ENCODE results near the gene ANKLE1. TPM values are rescaled to one million over a fixed set of nuclear protein-coding genes. Genes with fewer than 3 reads are reported as not detected.
A peak's percentile ranks its signal among the peaks of the same experiment; 100 is the strongest.

Gene ANKLE1
- polyA plus RNA-seq, 1 of the 3 experiments (the other 2 are of a cell fraction) = 2.6 TPM

DNA sequence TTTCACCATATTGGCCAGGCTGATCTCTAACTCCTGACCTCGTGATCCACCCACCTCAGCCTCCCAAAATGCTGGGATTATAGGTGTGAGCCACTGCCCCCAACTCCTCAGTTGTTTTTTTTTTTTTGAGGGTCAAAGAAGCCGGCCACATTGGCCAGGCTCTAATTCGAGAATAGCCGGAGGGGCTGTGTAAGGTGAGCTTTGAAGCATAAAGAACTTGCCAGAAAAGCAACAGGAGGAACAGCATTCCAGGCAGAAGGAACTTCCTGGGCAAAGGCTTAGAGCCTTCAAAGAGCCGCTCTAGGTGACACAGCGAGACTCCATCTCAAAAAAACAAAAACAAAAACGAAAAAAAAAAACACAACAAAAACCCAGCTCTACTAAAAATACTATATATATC lies 15.7 kb upstream of the ANKLE1 start:
- Histone ChIP-seq H3K36me3 (replicated peaks in 1 of 2; ENCODE audit: control insufficient read depth in 1 of 2, insufficient read depth in 2 of 2, low read length in 1 of 2) (peaks cover under 1 to 3% of the 10 kb centered on the region in 2 experiments), H3K27me3 (ENCODE audit: insufficient read depth) (no peaks in the 10 kb centered on the region), H3K9me2 (no peaks in the 10 kb centered on the region), H3K4me3 (ENCODE audit: low read depth in 2 of 2, low read length in 1 of 2) (no peak overlapping the region), H3K9ac (no peak overlapping the region), H3K79me2 (ENCODE audit: insufficient read depth) (peaks cover 31% of the 10 kb centered on the region; the same call in 1 of the 2 replicates), H4K20me1 (ENCODE audit: insufficient read depth) (no peaks in the 10 kb centered on the region), H2AFZ (ENCODE audit: low read depth) (peak overlapping the region; percentile 85; the same call in 1 of the 2 replicates), H3K4me1 (ENCODE audit: control insufficient read depth in 1 of 2, insufficient read depth in 2 of 2, low read depth in 1 of 2, low read length in 1 of 2) (peaks cover 0 to 6% of the 10 kb centered on the region in 2 experiments; a peak in 1 of 4 replicates), H3K4me2 (no peak overlapping the region), H3F3A (replicated peaks; ENCODE audit: insufficient read depth) (peaks cover 11% of the 10 kb centered on the region), H3K9me3 (no peaks in the 10 kb centered on the region), H3K27ac (ENCODE audit: low read depth in 2 of 2, low read length in 1 of 2) (no peak overlapping the region)
- ChIA-PET CTCF (interaction anchor here (1.3 kb wide), 1 partner anchor 14 kb away, joined by 5 read pairs; no protein-coding TSS in a partner anchor), POLR2A (interaction anchor here (2.2 kb wide), 1 partner anchor 51 kb away, joined by 14 read pairs; the partner anchor contains the start of gene USE1)
- WGBS (ENCODE audit: low lambda C conversion rate) = 90% methylated on average over 7 of the region's 7 CpGs
- DNase-seq = no peak
- no peak for TF ChIP-seq SIN3A (IDR thresholded peaks at IDR 0.05; ENCODE audit: borderline replicate concordance, low read depth, low read length)

GRCh38 chr19:17266589-17266974 lies 15.1 kb upstream of the ANKLE1 start:
- WGBS (ENCODE audit: low lambda C conversion rate) = 98% methylated on average over 12 of the region's 12 CpGs
- CTCF ChIA-PET = interaction anchor here (1.3 kb wide), 1 partner anchor 15 kb away, joined by 5 read pairs; no protein-coding TSS in a partner anchor
- peaks cover 0 to 6% of the 10 kb centered on the region in 2 experiments; a peak in 1 of 4 replicates for H3K4me1 ChIP-seq (ENCODE audit: control insufficient read depth in 1 of 2, insufficient read depth in 2 of 2, low read depth in 1 of 2, low read length in 1 of 2)
- no peaks in the 10 kb centered on the region for H4K20me1 ChIP-seq (ENCODE audit: insufficient read depth)
- H3K4me3 ChIP-seq (ENCODE audit: low read depth in 2 of 2, low read length in 1 of 2) = no peak overlapping the region
- H3K27ac ChIP-seq (ENCODE audit: low read depth in 2 of 2, low read length in 1 of 2) = peak overlapping the region in 1 of 2 experiments; percentile 26; a peak in 2 of 4 replicates
- POLR2A ChIA-PET = interaction anchor here (0.6 to 2.2 kb wide), 6 partner anchors 14 to 51 kb away, joined by 3 to 14 read pairs (median 6); partner anchors contain the start of genes ANKLE1, OCEL1 and USE1
- no peak overlapping the region for H3K4me2 ChIP-seq
- no peak overlapping the region for H3K9ac ChIP-seq
- peaks cover 7% of the 10 kb centered on the region in 2 experiments for H3K36me3 ChIP-seq (replicated peaks in 1 of 2; ENCODE audit: control insufficient read depth in 1 of 2, insufficient read depth in 2 of 2, low read length in 1 of 2)
- H3K9me2 ChIP-seq = no peaks in the 10 kb centered on the region
- peaks cover 11% of the 10 kb centered on the region for H3F3A ChIP-seq (replicated peaks; ENCODE audit: insufficient read depth)
- no peak for DNase-seq
- no peaks in the 10 kb centered on the region for H3K27me3 ChIP-seq (ENCODE audit: insufficient read depth)
- H2AFZ ChIP-seq (ENCODE audit: low read depth) = peak overlapping the region; percentile 85; the same call in 1 of the 2 replicates
- peaks cover 31% of the 10 kb centered on the region; the same call in 1 of the 2 replicates for H3K79me2 ChIP-seq (ENCODE audit: insufficient read depth)
- TF ChIP-seq USF1 (IDR thresholded peaks at IDR 0.05; ENCODE audit: borderline replicate concordance, low read depth) = no peak
- TF ChIP-seq POLR2AphosphoS5 (IDR thresholded peaks at IDR 0.05; ENCODE audit: low read depth, low read length) = no peak
- H3K9me3 ChIP-seq = no peaks in the 10 kb centered on the region

- no peaks in the 10 kb centered on the region for H4K20me1 ChIP-seq (ENCODE audit: insufficient read depth)
- peak; percentile 96 for DNase-seq
- ChIA-PET CTCF (interaction anchor here (1.1 to 1.4 kb wide), 2 partner anchors 13 to 61 kb away, joined by 4 to 5 read pairs; no protein-coding TSS in a partner anchor), POLR2A (interaction anchor here (0.6 to 2.2 kb wide), 8 partner anchors 12 to 52 kb away, joined by 3 to 14 read pairs (median 4); partner anchors contain the start of genes ANKLE1, OCEL1 and USE1)
- peak within 1 kb of the TSS; percentile 85 for H2AFZ ChIP-seq (ENCODE audit: low read depth)
- peak within 1 kb of the TSS; percentile 83 for H3K9ac ChIP-seq
- peak within 1 kb of the TSS; percentile 76 to 77 for H3K27ac ChIP-seq (ENCODE audit: low read depth in 2 of 2, low read length in 1 of 2)
- no peaks in the 10 kb centered on the region for H3K9me3 ChIP-seq
- H3K4me2 ChIP-seq = peak within 1 kb of the TSS; percentile 97
- H3K36me3 ChIP-seq (replicated peaks in 1 of 2; ENCODE audit: control insufficient read depth in 1 of 2, insufficient read depth in 2 of 2, low read length in 1 of 2) = peaks cover 7 to 9% of the 10 kb centered on the region in 2 experiments
- 0% methylated on average over 25 of the region's 27 CpGs for WGBS (ENCODE audit: low lambda C conversion rate)
- peak within 1 kb of the TSS; percentile 84 to 98 for H3K4me3 ChIP-seq (ENCODE audit: low read depth in 2 of 2, low read length in 1 of 2)
- H3K79me2 ChIP-seq (ENCODE audit: insufficient read depth) = peaks cover 31% of the 10 kb centered on the region; the same call in 1 of the 2 replicates
- peaks cover 0 to 6% of the 10 kb centered on the region in 2 experiments; a peak in 1 of 4 replicates for H3K4me1 ChIP-seq (ENCODE audit: control insufficient read depth in 1 of 2, insufficient read depth in 2 of 2, low read depth in 1 of 2, low read length in 1 of 2)
- no peaks in the 10 kb centered on the region for H3K27me3 ChIP-seq (ENCODE audit: insufficient read depth)
- no peaks in the 10 kb centered on the region for H3K9me2 ChIP-seq
- peaks cover 11% of the 10 kb centered on the region for H3F3A ChIP-seq (replicated peaks; ENCODE audit: insufficient read depth)
- no peak for TF ChIP-seq GATA2 (CRISPR knock-in tag; IDR thresholded peaks at IDR 0.05)
- TF ChIP-seq YY1 (IDR thresholded peaks at IDR 0.05; ENCODE audit: low read depth) = peak; percentile 98
- TF ChIP-seq RFX5 (IDR thresholded peaks at IDR 0.05; ENCODE audit: low read length) = peak; percentile 92
- TF ChIP-seq PBX3 (IDR thresholded peaks at IDR 0.05) = peak; percentile 84
- peak; percentile 80 for TF ChIP-seq POLR2AphosphoS5 (IDR thresholded peaks at IDR 0.05; ENCODE audit: low read depth, low read length)
- TF ChIP-seq MXI1 (IDR thresholded peaks at IDR 0.05; ENCODE audit: low read depth, low read length) = 0 out of 2 replicates have a peak, but pooled peaks have one; percentile 24
- TF ChIP-seq TCF12 (IDR thresholded peaks at IDR 0.05) = peak; percentile 8; the same call in 1 of the 2 replicates
- TF ChIP-seq, protein P1, sequence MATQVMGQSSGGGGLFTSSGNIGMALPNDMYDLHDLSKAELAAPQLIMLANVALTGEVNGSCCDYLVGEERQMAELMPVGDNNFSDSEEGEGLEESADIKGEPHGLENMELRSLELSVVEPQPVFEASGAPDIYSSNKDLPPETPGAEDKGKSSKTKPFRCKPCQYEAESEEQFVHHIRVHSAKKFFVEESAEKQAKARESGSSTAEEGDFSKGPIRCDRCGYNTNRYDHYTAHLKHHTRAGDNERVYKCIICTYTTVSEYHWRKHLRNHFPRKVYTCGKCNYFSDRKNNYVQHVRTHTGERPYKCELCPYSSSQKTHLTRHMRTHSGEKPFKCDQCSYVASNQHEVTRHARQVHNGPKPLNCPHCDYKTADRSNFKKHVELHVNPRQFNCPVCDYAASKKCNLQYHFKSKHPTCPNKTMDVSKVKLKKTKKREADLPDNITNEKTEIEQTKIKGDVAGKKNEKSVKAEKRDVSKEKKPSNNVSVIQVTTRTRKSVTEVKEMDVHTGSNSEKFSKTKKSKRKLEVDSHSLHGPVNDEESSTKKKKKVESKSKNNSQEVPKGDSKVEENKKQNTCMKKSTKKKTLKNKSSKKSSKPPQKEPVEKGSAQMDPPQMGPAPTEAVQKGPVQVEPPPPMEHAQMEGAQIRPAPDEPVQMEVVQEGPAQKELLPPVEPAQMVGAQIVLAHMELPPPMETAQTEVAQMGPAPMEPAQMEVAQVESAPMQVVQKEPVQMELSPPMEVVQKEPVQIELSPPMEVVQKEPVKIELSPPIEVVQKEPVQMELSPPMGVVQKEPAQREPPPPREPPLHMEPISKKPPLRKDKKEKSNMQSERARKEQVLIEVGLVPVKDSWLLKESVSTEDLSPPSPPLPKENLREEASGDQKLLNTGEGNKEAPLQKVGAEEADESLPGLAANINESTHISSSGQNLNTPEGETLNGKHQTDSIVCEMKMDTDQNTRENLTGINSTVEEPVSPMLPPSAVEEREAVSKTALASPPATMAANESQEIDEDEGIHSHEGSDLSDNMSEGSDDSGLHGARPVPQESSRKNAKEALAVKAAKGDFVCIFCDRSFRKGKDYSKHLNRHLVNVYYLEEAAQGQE (IDR thresholded peaks at IDR 0.05; ENCODE audit: low read depth, low read length) = peak; percentile 57; the same call in 1 of the 2 replicates
- TF ChIP-seq GABPA (IDR thresholded peaks at IDR 0.05; ENCODE audit: low read depth) = peak; percentile 94
- TF ChIP-seq JUND (IDR thresholded peaks at IDR 0.05) = no peak
- no peak; the same call in 1 of the 2 replicates for TF ChIP-seq FOXJ3 (CRISPR knock-in tag; IDR thresholded peaks at IDR 0.05)
These were observed 14.5 kb upstream of the ANKLE1 start, which contains the start of gene BABAM1 for GRCh38 chr19:17266975-17267788. TSS of gene BABAM1 (plus strand) at chr19:17267443. CDS start at chr19:17268807, 1,364 bp downstream.

All from SK-N-SH (cell line).